PC-9 (cell line): Measurements from ENCODE around the gene RIMBP2. TPM values are rescaled to one million over a fixed set of nuclear protein-coding genes. Genes with fewer than 3 reads are reported as not detected.

Experiments
- BruUV-seq: library from RNA; stranded (reverse); fragments of 400-500 nt; replicated peaks from 2 replicates; lab custom pipeline; 2021; lab: Mats Ljungman, UMichigan
- CTCF ChIA-PET: fragments of 300-600 bp; sonication (Branson Sonifier 250); formaldehyde crosslinking; loops from one replicate; lab custom pipeline; 2022; ENCODE audit warnings: antibody characterized with exemption; lab: Charles Lee
- POLR2A ChIA-PET: fragments of 300-600 bp; sonication (Branson Sonifier 250); formaldehyde crosslinking; loops from one replicate; lab custom pipeline; 2022; ENCODE audit warnings: antibody characterized with exemption; ENCODE audit not compliant: unreplicated experiment; lab: Charles Lee
- DNase-seq, 2 experiments: peaks; one replicate each; pipeline versions ENCODE4 v3.0.0 to v3.0.0-alpha.2; 2015 to 2022; ENCODE audit warnings: mixed read lengths in 1 of 2
- H2AFZ ChIP-seq: fragments of 200-600 bp; sonication (generic); 2 replicates; pipeline ENCODE4 v1.8.1; 2017; ENCODE audit warnings: antibody characterized with exemption
- H3F3A ChIP-seq: fragments of 200-600 bp; sonication (generic); 2 replicates; pipeline ENCODE4 v1.8.1; 2017; ENCODE audit warnings: antibody characterized with exemption, mild to moderate bottlenecking, low read depth; ENCODE audit not compliant: insufficient read depth
- H3K27ac ChIP-seq: fragments of 200-600 bp; sonication (generic); 2 replicates; pipeline ENCODE4 v1.6.1; 2016; ENCODE audit warnings: mixed run types
- H3K27me3 ChIP-seq: fragments of 200-600 bp; sonication (generic); 2 replicates; pipeline ENCODE4 v1.6.1; 2016; ENCODE audit warnings: low read depth, mixed run types; ENCODE audit not compliant: insufficient read depth
- H3K36me3 ChIP-seq: fragments of 200-600 bp; sonication (generic); 2 replicates; pipeline ENCODE4 v1.6.1; 2016; ENCODE audit warnings: low read depth, mixed run types
- H3K4me1 ChIP-seq: fragments of 200-600 bp; sonication (generic); replicated peaks from 2 replicates; pipeline ENCODE4 v1.6.1; 2016; ENCODE audit warnings: mixed run types; ENCODE audit not compliant: insufficient read depth
- H3K4me2 ChIP-seq: fragments of 200-600 bp; sonication (generic); 2 replicates; pipeline ENCODE4 v1.6.1; 2017; ENCODE audit warnings: mixed run types
- H3K4me3 ChIP-seq: fragments of 200-600 bp; sonication (generic); 2 replicates; pipeline ENCODE4 v1.6.1; 2016; ENCODE audit warnings: mixed run types
- H3K79me2 ChIP-seq: fragments of 200-600 bp; sonication (generic); 2 replicates; pipeline ENCODE4 v1.6.1; 2017; ENCODE audit warnings: low read depth, mixed run types
- H3K9me2 ChIP-seq: fragments of 200-600 bp; sonication (generic); 2 replicates; pipeline ENCODE4 v1.8.1; 2017; ENCODE audit warnings: mild to moderate bottlenecking; ENCODE audit not compliant: insufficient read depth
- H3K9me3 ChIP-seq: fragments of 200-600 bp; sonication (generic); 2 replicates; pipeline ENCODE4 v1.8.1; 2016; ENCODE audit warnings: low read depth; ENCODE audit not compliant: insufficient read depth
- H4K20me1 ChIP-seq: fragments of 200-600 bp; sonication (generic); 2 replicates; pipeline ENCODE4 v1.8.1; 2017; ENCODE audit not compliant: insufficient read depth
- EZH2 ChIP-seq: fragments of 200-600 bp; sonication (generic); IDR thresholded peaks from 2 replicates; pipeline ENCODE4 v1.8.0; 2017; ENCODE audit warnings: antibody characterized with exemption, low read depth
- intact Hi-C: fragments of 100-400 bp; cut with micrococcal nuclease; formaldehyde crosslinking; loops from one replicate; pipeline ENCODE4 v1.10.0; 2022; ENCODE audit not compliant: unreplicated experiment
- total RNA-seq: library from RNA; stranded (reverse); gene quantifications from 2 replicates; pipeline ENCODE4 v1.2.3, GENCODE V29; 2021
- TF ChIP-seq, protein P1 (sequence below): fragments of 200-600 bp; sonication (generic); conservative IDR thresholded peaks from 2 replicates; pipeline ENCODE4 v1.6.1; 2017; ENCODE audit warnings: mixed run types, antibody characterized with exemption, mild to moderate bottlenecking, moderate library complexity

The RIMBP2 gene
- total RNA-seq, 1 experiment from 2014 or later: not detected

DNA sequence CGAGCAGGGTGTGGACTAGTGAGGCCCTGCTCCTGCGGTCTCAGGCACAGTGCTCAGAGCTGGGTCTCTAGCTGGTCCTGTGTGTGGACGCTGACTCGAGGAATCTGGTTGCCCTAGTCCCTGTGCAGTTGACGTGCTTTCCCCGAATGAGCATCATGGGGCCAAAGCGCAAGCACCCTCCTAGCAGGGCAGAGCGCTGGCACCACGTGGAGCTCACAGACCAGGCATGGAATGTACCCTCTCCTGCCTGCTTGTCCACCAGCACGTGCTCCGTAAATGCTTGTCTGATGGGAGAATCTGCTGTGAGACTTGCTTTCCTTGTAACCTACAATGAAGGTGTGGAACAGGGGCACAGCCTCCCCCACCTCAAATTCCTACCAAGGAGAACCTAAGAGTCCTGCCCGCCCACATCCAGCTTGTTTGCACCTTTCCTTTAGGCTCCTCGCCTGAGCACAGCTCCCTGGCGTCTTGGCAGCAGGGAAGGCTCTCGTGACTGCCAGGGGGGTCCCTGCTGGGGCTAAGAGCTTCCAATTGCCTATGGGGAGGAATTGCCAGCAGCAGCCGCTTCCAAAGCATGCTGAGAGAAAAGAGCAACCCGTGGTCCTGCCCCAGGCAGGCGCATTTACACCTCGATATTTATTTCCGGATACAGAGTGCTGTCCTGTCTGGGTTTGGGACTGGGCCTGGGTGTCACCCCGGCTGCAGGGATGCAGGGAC, 253.4 kb downstream of the RIMBP2 start:
- intact Hi-C loops: no loop called here
- no peak overlapping the region for H3K4me3 ChIP-seq
- H3K4me1 ChIP-seq: no peaks in the 10 kb centered on the region
- no peaks in the 10 kb centered on the region for H3K9me3 ChIP-seq
- POLR2A ChIA-PET: no interaction called here
- TF ChIP-seq EZH2: no peak
- H3K4me2 ChIP-seq: no peak overlapping the region
- H3K79me2 ChIP-seq: no peaks in the 10 kb centered on the region
- no peak overlapping the region for H2AFZ ChIP-seq
- DNase-seq: no peak
- H3F3A ChIP-seq: no peaks in the 10 kb centered on the region
- no TSS peak for BruUV-seq
- CTCF ChIA-PET: no interaction called here
- no peak overlapping the region for H3K27ac ChIP-seq
- H3K27me3 ChIP-seq: peaks cover 67% of the 10 kb centered on the region
- H3K9me2 ChIP-seq: no peaks in the 10 kb centered on the region
- no peaks in the 10 kb centered on the region for H3K36me3 ChIP-seq
- H4K20me1 ChIP-seq: no peaks in the 10 kb centered on the region

- POLR2A ChIA-PET: no interaction called here
- H3K27me3 ChIP-seq: peaks cover 68% of the 10 kb centered on the region
- no peaks in the 10 kb centered on the region for H3K9me2 ChIP-seq
- CTCF ChIA-PET: no interaction called here
- no peak overlapping the region for H3K4me2 ChIP-seq
- H2AFZ ChIP-seq: no peak overlapping the region
- no peaks in the 10 kb centered on the region for H3K9me3 ChIP-seq
- TF ChIP-seq, protein P1, sequence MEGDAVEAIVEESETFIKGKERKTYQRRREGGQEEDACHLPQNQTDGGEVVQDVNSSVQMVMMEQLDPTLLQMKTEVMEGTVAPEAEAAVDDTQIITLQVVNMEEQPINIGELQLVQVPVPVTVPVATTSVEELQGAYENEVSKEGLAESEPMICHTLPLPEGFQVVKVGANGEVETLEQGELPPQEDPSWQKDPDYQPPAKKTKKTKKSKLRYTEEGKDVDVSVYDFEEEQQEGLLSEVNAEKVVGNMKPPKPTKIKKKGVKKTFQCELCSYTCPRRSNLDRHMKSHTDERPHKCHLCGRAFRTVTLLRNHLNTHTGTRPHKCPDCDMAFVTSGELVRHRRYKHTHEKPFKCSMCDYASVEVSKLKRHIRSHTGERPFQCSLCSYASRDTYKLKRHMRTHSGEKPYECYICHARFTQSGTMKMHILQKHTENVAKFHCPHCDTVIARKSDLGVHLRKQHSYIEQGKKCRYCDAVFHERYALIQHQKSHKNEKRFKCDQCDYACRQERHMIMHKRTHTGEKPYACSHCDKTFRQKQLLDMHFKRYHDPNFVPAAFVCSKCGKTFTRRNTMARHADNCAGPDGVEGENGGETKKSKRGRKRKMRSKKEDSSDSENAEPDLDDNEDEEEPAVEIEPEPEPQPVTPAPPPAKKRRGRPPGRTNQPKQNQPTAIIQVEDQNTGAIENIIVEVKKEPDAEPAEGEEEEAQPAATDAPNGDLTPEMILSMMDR: no peak
- TF ChIP-seq EZH2: no peak
- no peaks in the 10 kb centered on the region for H4K20me1 ChIP-seq
- BruUV-seq: no TSS peak
- H3K36me3 ChIP-seq: no peaks in the 10 kb centered on the region
- no peak overlapping the region for H3K4me3 ChIP-seq
- no peaks in the 10 kb centered on the region for H3K4me1 ChIP-seq
- H3K79me2 ChIP-seq: no peaks in the 10 kb centered on the region
- H3K27ac ChIP-seq: no peak overlapping the region
- DNase-seq: no peak
- H3F3A ChIP-seq: no peaks in the 10 kb centered on the region
- intact Hi-C loops: no loop called here
Measured at GRCh38 chr12:130461839-130462557, 254.1 kb downstream of the RIMBP2 start.

GRCh38 chr12:130461447-130461815, 254.7 kb downstream of the RIMBP2 start:
- Histone ChIP-seq H3K36me3 (no peaks in the 10 kb centered on the region), H3K4me2 (no peak overlapping the region), H3K9me3 (no peaks in the 10 kb centered on the region), H3F3A (no peaks in the 10 kb centered on the region), H3K79me2 (no peaks in the 10 kb centered on the region), H4K20me1 (no peaks in the 10 kb centered on the region), H3K4me1 (no peaks in the 10 kb centered on the region), H3K9me2 (no peaks in the 10 kb centered on the region), H3K27me3 (peaks cover 71% of the 10 kb centered on the region), H2AFZ (no peak overlapping the region), H3K27ac (no peak overlapping the region), H3K4me3 (no peak overlapping the region)
- TF ChIP-seq, protein P1: no peak
- TF ChIP-seq EZH2: no peak
- CTCF ChIA-PET: no interaction called here
- POLR2A ChIA-PET: no interaction called here
- no peak for DNase-seq
- no TSS peak for BruUV-seq
- intact Hi-C loops: no loop called here
